ENCODE measurements around the gene ZMYM4.
A peak's percentile ranks its signal among the peaks of the same experiment; 100 is the strongest.

DNA sequence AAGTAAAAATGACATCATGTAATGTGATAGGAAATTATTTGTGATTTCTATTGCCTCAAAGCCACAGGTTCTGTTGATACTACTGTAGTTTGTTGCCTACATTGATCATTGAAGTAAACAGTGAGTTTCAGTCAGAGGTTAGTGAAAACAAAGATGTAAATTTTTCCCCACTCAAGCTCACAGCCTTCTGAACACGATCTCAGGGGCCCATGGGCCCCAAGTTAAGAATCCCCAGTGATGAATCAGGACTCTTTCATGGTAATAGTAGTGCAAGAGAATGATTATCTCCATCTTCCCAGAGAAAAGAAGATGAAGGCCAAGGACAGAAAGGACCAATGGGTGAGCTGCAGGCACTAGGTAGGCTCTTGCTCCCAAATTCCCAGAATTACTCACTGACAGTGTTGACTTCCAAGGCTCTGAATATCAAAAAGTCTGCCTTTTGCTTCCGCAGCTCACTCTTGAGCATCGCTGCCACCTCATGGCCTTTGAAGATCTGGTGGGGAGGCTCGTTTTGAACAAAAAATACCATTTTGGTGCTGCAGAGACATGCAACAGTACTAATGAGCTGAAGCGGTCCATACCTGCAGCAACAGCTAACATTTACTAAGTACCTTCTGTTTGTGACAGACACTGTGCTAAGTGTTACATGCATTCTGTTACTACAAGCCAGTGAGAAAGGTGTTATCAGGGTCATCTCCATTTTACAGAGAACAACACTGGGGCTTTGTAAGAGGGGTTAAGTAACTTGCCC is 175.4 kb downstream of the ZMYM4 start:
- TF ChIP-seq, protein P1, sequence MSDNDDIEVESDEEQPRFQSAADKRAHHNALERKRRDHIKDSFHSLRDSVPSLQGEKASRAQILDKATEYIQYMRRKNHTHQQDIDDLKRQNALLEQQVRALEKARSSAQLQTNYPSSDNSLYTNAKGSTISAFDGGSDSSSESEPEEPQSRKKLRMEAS (IDR thresholded peaks at IDR 0.05; ENCODE audit: low read depth, low read length) = no peak
- TF ChIP-seq, protein P2, sequence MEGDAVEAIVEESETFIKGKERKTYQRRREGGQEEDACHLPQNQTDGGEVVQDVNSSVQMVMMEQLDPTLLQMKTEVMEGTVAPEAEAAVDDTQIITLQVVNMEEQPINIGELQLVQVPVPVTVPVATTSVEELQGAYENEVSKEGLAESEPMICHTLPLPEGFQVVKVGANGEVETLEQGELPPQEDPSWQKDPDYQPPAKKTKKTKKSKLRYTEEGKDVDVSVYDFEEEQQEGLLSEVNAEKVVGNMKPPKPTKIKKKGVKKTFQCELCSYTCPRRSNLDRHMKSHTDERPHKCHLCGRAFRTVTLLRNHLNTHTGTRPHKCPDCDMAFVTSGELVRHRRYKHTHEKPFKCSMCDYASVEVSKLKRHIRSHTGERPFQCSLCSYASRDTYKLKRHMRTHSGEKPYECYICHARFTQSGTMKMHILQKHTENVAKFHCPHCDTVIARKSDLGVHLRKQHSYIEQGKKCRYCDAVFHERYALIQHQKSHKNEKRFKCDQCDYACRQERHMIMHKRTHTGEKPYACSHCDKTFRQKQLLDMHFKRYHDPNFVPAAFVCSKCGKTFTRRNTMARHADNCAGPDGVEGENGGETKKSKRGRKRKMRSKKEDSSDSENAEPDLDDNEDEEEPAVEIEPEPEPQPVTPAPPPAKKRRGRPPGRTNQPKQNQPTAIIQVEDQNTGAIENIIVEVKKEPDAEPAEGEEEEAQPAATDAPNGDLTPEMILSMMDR (IDR thresholded peaks at IDR 0.05; ENCODE audit: low read depth, low read length) = peak; percentile 4

All from NB4 (cell line).